Central memory CD4-positive, alpha-beta T cell (primary cell): ENCODE results near the gene WWOX.

Source experiments
- DNase-seq: peaks from one replicate; pipeline ENCODE4 v3.0.0; 2022

WWOX gene

DNA sequence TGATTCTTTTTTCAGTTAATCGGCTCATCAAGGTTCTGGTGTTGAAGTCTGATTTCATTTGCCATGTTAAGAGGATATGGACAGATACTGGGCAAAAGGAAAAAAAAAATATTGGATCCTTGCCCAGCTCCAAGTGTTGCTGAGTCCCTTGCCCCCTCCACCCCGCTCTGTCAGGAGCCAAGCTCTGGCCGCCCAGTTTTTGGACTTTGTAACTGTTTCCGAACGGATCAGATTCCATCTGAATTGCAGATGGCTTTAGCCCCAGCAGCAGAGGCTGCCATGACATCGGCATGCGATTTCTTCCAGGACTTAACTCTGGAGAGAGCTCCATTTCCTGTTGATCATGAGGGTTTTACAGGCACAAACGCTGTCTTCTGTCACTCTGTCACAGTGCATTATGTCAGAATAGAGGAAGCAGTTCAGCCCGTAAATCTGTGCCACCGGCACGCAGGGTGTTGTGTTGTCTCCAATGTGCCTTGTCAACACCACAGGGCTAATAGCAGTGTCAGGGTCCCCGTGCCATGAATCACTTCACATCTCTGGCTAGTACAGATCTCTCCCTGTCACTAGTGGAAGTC, 885.5 kb downstream of the WWOX start:
- DNase-seq, result no peak

DNA sequence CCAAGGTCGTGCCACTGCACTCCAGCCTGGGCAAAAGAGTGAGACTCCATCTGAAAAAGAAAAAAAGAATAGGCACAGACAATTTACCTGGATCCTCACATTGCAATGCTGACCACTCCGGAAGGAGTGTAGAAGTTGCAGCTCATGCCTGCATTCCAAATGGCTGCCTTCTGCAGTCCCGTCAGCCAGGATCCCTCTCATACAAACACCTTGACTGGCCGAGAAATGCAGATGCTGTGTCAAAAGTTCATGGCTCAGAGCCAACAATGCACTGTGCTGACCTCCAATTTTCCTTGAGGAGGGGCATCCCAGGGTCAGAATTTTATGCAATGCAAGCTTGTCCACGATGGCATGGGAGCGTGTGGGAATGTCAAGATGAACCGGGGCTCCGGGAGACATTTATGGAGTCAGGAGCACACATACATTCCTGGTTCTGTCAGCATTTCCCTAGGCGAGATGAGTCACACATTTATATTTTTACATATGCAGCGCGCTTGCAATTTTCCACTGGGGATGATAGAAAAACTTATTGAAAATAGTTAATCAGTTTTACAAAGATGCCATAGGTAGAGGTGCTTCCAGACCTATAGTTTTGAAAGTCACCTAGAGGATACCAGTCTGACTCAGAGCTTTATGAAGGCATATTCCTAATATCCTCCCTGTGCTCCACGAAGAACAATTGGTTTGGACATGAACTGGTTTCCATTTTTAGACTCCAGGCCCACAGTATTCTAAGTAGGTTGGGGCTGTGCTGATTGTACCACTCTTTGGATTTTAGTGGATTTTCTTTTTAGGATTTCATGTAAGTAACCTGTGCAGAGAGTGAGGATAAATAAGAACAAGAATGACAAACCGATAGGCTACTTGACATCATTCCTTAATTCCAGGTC, 886.5 kb downstream of the WWOX start:
- no peak for DNase-seq

DNA sequence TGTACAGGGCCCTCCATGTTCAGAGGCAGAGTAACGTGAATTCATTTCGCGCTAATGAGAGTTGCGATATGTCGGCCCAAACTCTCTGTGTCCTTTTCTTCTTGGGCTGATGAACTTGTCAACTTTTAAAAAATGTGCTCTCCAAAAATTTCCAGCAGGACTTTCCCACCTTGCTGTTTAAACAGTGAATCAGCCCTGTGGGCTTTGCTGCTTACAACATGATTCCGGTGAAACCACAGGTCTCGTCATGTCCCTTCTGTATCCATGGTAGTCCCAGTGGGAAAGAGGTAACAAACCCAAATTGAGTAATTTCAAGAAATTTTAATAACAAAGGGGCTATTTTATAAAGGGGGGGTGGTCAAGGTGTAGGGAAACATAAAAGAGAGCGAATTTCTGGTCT, 888.2 kb downstream of the WWOX start:
- no peak for DNase-seq

DNA sequence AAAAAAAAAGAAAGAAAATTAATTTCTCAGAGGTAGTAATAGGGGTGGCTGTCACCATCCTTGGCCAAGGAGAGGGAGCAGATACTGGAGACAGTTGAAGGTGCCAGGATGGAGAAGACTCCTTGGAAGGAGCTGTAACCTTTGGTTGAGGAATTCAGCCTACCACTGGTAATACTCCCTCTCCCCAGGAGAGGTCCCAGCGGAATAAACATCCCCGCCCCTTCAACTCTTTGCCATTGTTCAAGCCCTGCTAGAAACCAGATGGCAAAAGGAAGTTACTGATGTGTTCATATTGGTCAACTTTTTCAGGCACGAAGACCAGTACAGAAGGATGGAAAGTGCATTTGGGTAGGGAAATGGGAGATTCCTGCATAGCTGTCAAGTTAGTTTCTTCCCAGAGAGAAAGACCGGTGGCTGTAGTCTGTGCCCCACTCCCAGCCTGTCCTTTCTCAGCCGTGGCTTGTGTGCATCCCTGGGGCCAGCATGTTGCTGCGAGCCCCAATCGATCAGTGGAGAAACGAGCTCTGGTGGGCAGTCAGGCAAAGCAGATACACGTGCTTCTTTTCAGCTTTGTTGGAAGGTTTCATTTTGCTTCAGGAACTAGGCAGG, 889.0 kb downstream of the WWOX start:
- DNase-seq, result no peak

DNA sequence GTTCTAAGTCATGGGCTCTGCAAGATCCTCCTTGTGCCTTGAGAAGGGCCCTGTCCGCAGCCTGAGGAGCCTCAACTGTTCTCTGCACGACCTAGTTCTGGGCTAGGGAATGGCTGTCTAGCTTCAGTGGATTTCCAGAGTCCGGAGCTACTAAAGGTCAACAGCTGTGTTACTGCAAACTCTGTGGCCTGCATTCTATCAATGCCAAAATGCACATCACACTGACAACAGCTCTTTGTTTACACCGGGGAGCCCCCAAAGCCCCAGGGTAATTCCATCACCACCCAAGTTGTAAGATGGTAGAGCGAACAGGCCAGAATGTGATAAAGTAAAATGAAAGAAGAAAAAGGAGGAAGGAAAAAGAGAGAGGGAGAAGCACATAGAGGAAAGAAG, 890.9 kb downstream of the WWOX start:
- no peak for DNase-seq

DNA sequence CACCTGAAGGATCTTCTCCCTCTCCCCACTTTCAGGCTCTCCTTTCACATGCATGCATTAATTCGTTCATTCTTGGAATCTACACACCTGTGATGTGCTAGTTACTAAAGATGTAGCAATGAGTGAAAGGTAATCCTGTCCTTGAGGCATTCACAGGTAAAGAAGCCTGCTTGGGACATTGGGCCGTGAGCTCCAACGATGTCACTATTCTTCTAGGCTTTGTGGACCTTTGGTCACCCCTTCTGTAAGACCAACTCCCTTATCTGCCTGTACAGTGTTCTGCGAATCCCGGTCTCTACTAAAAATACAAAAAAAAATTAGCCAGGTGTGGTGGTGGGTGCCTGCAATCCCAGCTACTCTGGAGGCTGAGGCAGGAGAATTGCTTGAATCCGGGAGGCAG, 892.5 kb downstream of the WWOX start:
- no peak for DNase-seq

DNA sequence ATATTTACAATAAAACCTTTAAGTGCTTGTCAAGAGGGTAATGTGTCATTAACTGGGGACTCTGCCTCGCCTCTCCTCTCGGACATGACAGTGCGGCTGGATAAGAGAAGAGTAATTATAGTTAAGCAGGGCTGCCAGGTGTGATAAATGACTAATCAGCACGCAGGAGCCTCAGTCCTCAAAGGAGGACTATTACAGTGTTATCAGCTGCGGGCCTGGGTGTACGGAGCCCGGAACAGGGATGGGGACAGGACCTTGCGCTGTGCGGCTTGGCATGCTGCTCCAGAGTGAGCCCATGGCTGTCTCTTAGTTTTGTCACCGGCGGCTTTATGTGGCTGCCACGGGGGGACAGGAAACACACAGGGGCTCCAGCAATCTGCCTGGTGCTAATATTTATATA, 893.9 kb downstream of the WWOX start:
- no peak for DNase-seq

DNA sequence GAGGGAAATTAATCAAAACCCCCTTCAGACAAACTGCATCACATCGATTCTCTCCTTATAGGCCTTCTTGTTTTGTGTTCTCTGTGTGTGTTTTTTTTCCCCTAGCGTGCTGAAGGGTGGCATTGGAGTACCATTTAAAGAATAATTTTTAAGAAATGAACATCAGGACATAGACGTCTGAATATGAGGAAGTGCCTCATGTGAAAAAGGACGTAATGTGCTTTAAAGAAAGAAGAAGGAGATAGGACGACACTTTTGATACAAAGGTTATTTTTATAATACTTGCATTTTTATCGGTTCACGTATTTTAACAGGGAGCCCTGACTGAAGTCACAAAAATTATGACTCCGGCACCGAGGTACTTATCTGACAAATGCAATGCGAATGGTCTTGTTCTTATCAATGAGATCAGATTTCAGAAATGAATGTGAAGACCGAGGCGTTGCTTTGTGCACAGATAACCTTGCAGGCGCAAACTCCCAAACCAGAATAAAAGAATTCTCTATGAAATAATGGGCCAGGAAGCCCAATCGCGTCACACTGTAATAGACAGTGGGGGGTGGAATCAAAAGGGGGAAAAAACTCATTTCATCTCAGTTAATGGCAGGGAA, 894.8 kb downstream of the WWOX start:
- DNase-seq, result no peak

DNA sequence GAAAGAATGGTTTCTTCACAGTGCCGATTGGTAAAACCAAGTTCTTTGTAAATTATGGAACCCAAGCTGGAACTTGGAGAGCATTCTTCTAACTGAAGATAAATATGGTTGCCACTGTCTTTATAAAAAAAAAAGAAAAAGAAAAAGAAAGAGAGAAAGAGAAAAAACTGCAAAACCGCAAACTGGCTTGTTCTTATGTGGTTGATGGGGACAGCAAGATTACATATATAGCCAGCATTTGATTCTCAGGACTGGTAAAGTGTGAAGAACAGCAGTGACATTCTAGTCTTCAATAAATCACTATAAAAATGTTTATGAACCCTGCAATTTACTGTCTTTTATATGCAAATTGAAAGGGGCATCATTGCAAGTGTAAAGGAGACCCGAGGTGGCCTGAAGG, 896.0 kb downstream of the WWOX start:
- no peak for DNase-seq

DNA sequence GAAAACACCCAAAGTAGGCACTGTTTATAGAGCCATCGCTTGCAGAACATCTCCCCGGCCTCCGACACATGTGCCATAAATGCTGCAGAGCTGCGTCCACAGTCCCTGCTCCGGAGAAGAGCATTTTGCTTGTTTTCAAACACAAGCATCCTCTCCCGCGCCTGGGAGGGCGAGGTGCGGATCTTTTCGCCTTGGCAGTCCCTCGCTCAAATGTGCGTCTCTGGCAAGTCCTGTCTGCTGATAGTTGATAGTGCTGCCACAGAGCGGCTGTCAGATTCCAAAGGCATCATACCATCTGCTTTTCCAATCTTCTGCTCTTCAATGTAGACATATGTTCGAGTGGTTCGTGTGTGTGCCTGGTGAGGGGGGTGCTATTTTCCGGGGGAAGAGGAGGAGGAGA, 897.3 kb downstream of the WWOX start:
- no peak for DNase-seq

DNA sequence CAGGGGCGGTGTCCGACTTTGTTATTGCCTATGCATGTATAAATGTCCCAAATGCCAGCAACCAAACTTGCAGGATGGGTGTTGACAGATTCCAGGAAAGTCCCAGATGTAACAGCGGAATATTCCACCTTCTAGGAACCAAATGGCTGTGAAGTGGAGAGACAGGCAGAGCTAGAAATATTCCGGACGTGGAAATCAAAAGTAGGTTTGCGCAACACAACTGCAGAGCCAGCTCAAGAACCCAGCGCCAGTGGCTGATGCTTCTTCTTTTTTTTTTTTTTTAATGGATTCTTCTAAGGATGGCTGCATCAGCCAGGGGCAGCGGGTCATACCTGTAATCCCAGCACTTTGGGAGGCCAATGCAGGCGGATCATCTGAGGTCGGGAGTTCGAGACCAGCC, 899.4 kb downstream of the WWOX start:
- DNase-seq, result no peak

DNA sequence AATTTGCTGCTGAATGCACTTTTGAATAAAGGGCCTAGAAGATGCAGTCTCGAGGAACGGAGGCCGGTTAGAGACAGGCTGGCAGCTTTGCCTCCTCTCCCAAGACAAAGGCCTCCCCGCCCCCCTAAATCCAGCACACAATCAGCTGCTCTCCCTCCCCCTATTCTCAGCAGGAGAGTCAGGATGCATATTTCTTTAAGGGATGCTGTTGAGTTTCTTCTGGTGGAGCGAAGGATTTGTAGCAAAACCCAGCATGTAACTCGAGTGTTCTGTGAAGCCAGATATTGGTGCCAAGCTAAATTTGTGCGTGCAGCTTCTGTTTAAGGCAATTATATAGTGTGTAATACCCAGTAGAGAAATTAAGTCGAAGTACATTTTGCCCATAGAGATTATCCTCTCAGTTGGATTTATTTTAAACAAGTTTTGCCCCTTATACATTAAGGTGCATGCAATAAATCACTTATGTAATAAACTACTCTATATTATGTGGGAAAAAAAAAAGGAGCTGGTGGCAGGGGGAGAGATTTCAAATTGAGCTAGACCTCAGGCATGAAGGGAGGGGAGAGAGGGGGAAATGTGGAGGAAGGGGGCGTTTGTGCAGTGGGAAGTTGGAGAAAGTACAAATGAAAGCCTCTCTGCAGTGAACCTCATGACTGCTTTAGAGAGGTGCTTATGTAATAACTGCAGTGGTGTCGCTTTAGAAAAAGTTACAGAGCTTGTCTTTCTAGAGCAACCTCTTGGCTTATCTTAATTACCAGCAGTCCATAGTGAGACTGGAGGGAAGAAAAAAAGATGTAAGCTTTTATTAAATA, 901.9 kb downstream of the WWOX start:
- DNase-seq, result no peak

DNA sequence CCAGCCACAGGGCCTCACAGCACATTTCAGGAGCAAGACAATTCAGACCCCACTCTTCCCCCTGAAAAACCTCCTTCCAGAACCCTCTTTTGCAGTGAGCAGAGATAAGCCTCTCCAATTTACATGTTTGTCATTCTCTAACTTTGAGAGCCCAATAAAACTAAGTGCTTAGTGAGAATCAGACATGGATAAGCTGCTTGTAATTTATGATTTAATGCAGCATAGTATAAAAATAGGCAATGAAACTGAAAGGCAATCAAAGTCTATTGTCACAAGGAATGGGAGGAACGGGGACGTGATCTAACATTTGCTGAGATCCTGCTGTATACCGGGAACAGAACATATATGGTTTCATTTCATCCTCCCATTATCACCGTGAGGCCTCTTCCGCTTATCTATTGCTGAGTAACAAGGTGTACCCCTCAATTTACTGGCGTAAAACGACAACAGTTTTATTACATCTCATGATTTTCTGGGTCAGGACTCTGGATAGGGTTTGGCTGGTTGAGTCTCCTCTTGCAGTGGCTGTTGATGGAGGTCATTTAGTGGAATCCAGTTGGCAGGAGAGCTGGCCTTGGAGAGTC, 903.7 kb downstream of the WWOX start:
- DNase-seq, result no peak

DNA sequence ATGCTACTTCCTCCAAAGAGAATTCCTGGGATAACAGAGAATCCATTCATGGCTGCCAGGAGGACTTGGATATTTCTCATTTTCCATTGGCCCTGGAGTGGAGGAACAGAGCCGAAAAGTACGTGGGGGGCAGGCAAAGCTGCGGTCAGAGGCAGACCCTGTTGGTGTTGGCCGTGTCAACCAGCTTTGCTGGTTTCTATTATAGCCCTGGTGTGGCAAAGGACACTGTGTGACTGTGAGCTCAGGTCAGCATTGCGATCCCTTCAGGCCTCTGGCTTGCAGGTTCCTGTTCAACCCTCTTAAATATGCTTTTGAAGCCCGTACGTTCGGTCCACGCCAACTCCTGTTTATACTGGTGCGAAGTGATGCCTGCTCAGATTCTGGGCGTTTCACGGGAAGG, 904.9 kb downstream of the WWOX start:
- DNase-seq, result no peak

DNA sequence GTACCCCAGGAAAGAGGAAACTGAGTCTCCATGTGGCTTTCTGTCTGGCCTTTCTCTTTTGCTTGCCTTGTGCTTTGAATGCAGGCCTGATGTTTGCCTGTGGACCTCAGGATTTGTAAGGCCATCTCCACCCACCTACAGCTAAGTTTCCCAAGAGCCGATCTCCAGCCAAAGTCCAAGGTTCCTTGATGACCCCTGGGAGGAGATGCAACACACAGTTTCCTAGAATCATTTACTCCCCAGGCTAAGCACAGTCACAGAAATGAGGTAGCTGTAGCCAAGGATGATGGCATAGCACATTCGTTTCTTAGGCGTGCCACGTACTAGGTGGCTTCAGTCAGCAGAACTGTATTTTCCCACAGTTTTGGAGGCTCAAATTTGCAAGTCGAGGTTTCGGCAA, 905.6 kb downstream of the WWOX start:
- no peak for DNase-seq

DNA sequence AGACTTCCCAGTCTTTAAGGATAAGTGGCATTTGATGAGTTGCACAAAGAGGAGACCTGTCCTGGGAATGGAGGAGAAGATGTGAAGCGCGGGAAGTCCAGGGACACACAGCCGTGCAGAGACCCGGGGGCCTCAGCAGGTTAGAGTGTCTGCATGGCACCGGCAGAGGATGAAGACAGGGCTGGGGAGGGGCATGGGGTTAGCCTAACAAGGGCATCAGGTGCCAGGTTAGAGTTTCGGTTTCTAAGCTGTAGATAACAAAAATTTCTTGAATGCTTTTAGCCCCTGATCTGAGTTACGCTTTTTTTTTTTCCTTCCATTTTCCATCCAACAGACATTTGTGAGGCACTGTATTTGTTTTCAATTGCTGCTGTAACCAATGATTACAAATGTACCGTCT, 906.8 kb downstream of the WWOX start:
- DNase-seq, result no peak

DNA sequence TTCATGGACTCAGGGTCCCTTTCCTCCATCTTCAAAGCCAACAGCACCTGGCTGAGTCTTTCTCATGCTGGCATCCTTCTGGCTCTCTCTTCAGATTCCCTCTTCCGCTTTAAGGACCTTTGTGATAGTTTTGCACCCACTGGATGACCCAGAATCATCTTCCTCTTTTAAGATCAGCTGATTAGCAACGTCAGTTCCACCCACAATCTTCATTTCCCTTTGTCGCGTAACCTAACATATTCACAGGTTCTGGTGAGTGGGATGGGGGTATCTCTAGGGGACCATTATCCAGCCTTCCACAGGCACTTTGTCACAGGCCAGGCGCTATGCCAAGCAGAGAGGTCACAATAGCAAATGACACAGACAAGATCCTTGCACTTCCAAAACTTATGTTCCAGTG, 907.3 kb downstream of the WWOX start:
- no peak for DNase-seq

DNA sequence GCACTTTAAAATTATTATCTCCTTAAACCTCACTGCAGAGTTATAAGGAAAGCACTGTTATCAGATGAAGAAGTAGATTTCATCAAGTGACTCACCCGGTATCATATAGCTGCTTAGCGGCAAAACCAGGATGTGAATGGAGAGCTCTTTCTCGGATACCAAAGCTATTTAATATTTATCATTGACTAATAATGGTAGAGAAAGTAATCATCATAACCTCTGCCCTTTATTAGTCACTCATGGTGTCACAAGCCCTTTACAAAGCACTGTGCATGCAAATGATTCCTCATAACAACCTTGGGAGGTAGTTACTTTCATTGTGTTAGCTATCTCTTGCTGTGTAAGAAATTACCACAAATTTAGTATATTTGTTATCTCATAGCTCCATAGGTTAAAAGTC, 908.2 kb downstream of the WWOX start:
- DNase-seq, result no peak

DNA sequence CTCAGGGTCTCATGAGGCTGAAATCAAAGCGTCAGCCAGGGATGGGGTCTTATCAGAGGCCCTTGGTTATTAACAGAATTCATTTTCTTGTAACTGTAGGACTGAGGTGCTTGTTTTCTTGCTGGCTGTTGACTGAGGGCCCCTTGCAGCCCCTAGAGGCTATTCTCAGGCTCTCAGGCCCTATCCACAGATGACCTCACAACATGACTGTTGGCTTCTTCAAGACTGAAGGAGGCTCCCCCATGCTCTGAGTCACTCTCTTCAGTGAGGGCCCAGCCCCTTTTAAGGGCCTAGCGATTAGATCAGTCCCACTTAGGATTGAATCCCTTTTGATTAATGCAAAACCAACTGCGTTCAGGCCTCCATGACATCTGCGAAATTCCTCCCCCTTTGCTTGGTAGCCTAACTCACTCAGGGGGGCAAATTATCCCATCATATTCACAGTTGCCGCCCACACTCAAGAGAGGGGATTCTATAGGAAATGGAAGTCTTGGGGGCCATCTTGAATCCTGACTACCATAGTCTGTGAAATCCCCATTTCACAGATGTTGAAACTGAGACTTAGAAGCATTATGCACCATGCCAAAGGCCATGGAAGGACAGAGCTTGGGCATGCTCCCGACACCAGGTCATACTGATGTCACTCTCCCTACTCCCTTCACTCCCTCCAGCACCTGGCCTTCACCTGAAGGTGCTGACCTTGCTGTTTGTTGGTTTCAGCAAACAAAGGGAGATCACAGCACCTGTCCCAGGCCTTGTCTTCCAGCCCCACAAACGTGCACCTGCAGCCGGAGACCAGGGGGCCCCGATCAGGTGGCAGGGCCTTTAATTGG, 908.8 kb downstream of the WWOX start:
- no peak for DNase-seq

DNA sequence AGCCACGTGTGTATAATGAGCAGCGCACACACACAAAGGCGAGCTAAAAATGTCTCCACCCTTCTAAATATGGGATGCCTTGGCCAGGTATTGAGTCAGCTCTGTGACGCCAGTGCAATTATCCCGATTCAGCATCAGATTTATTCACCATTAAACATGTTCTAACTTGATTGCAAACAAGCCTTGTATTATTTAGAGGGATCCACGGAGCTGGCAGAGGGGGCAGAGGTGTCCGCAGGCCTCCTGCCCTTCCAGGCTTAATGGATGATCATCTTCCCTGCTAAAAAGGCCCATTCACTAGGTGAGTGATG, 909.4 kb downstream of the WWOX start:
- DNase-seq, result no peak

DNA sequence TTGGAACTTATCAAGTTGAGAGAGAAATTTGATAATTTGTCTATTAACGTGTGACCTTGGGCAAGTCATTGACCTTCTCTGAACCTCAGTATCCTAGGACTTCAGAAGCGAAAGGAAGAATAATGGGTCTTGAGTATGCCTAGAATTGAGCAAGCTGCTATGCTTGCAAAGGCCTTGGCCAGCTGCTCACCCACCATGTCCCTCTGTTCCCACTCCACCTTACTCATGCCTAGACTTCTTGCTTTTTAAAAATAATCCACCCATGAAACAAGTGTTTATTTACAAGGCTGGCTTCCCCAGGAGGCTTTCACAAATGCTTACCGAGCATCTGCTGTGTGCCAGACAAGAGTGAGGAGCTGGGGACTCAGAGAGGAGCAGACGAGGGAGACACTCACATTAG, 910.4 kb downstream of the WWOX start:
- DNase-seq, result no peak

DNA sequence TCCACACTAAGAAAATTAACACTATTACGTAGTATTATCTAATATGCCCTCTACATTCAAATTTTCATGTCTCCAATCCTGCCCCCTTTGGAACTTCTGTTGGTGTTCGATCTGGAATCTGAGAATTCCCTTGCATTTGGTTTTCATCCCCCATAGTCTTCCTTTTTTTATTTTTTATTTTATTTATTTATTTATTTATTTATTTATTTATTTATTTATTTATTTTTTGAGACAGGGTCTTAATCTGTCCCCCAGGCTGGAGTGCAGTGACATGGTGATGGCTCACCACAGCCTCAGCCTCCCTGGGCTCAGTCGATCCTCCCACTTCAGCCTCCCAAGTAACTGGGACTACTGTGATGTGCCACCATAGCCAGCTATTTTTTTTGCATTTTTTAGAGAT, 911.8 kb downstream of the WWOX start:
- no peak for DNase-seq
